Activated gamma-delta T cell treated with Interleukin-2 at 50 U/mL for 16 hours (primary cell): Measurements from ENCODE around the gene KLHL42.

Source experiments
- DNase-seq: peaks from one replicate; pipeline ENCODE4 v3.0.0-alpha.2; 2020

The KLHL42 gene

GRCh38 chr12:27780612-27781408 lies 777 bp downstream of the KLHL42 start:
- peak; percentile 24 for DNase-seq

- DNase-seq: no peak
Measured at GRCh38 chr12:27781680-27782079, 1.6 kb downstream of the KLHL42 start.

GRCh38 chr12:27782481-27782880 lies 2.4 kb downstream of the KLHL42 start:
- DNase-seq: no peak

GRCh38 chr12:27785882-27786570 lies 6.0 kb downstream of the KLHL42 start:
- no peak for DNase-seq

GRCh38 chr12:27787559-27787958 lies 7.5 kb downstream of the KLHL42 start:
- DNase-seq: no peak

- DNase-seq: no peak
Measured at GRCh38 chr12:27790179-27790578, 10.1 kb downstream of the KLHL42 start.

- no peak for DNase-seq
Measured at GRCh38 chr12:27794818-27795584, 15.0 kb downstream of the KLHL42 start.

- no peak for DNase-seq
Measured at GRCh38 chr12:27796128-27796527, 16.1 kb downstream of the KLHL42 start.

GRCh38 chr12:27797301-27798025 lies 17.4 kb downstream of the KLHL42 start:
- DNase-seq: no peak

- no peak for DNase-seq
Measured at GRCh38 chr12:27800819-27801218, 20.8 kb downstream of the KLHL42 start.

GRCh38 chr12:27801630-27802029 lies 21.6 kb downstream of the KLHL42 start:
- DNase-seq: no peak

GRCh38 chr12:27802511-27802910 lies 22.5 kb downstream of the KLHL42 start:
- DNase-seq: no peak

- no peak for DNase-seq
Measured at GRCh38 chr12:27802936-27803335, 22.9 kb downstream of the KLHL42 start.

GRCh38 chr12:27805238-27805637 lies 25.2 kb downstream of the KLHL42 start:
- no peak for DNase-seq

- no peak for DNase-seq
Measured at GRCh38 chr12:27806259-27806658, 26.2 kb downstream of the KLHL42 start.

GRCh38 chr12:27807063-27807703 lies 27.1 kb downstream of the KLHL42 start:
- peak; percentile 25 for DNase-seq

GRCh38 chr12:27808841-27809240 lies 28.8 kb downstream of the KLHL42 start:
- no peak for DNase-seq

GRCh38 chr12:27810756-27811155 lies 30.7 kb downstream of the KLHL42 start:
- no peak for DNase-seq

GRCh38 chr12:27812502-27812901 lies 32.5 kb downstream of the KLHL42 start:
- no peak for DNase-seq

GRCh38 chr12:27814411-27814810 lies 34.4 kb downstream of the KLHL42 start:
- no peak for DNase-seq

GRCh38 chr12:27814851-27815591 lies 35.0 kb downstream of the KLHL42 start:
- no peak for DNase-seq

GRCh38 chr12:27817766-27818165 lies 37.7 kb downstream of the KLHL42 start:
- DNase-seq: no peak
